GM10266 (cell line): ENCODE results near the gene ZNF324.
"Not testable (repeated sequence)": the region's sequence is repeated elsewhere in the genome, so short reads cannot be mapped to it uniquely, and the experiment has no call there.

ENCODE experiments used
- DNase-seq: peaks from one replicate; pipeline ENCODE4 v3.0.0; 2012; ENCODE audit errors: extremely low spot score
- TF ChIP-seq, protein P1 (sequence below): IDR thresholded peaks from 2 replicates; pipeline ENCODE4 v1.5.1; 2012; ENCODE audit warnings: mild to moderate bottlenecking, low read depth; ENCODE audit not compliant: control insufficient read depth, insufficient read depth; ENCODE audit errors: missing control alignments

The ZNF324 gene

DNA sequence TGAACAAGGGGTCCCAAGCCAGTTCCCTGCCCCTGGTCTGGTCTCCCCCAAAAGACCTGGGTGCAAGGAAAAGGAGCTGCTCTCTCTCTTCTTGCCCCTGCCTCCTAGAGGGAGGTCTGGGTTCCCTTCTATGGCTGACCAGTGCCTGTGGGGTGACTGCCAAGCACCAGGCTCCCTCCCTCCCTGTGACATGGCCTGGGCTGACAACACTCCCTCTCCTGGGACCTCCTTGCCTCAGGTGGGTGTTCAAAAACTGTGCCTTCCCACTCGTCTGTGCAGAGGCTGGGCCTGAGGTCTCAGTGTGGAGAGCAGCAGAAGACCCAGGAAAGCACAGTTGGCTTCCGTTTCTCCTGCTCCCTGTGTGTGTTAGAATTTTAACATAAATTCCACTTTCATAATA, 14.0 kb downstream of the ZNF324 start:
- TF ChIP-seq, protein P1, sequence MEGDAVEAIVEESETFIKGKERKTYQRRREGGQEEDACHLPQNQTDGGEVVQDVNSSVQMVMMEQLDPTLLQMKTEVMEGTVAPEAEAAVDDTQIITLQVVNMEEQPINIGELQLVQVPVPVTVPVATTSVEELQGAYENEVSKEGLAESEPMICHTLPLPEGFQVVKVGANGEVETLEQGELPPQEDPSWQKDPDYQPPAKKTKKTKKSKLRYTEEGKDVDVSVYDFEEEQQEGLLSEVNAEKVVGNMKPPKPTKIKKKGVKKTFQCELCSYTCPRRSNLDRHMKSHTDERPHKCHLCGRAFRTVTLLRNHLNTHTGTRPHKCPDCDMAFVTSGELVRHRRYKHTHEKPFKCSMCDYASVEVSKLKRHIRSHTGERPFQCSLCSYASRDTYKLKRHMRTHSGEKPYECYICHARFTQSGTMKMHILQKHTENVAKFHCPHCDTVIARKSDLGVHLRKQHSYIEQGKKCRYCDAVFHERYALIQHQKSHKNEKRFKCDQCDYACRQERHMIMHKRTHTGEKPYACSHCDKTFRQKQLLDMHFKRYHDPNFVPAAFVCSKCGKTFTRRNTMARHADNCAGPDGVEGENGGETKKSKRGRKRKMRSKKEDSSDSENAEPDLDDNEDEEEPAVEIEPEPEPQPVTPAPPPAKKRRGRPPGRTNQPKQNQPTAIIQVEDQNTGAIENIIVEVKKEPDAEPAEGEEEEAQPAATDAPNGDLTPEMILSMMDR, result no peak
- DNase-seq, result no peak

DNA sequence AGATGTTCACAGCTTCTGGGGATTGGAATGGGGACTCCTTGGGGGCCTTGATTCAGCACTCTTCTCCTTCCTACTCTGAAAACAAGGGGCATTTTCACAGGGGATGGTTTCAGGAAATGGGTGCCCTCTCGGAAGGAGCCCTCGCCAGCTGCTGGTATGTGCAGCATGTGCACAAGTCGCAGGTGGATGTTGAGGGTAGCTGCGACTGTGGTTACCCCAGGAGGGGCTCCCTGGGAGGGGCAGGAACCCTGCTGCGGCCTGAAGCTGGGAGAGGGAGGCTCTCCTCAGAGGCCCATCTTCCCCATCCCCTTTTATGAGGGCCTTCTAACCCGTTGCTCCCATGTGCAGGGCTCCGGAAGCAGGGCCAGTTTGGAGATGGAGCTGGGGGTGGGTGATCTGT, 15.5 kb downstream of the ZNF324 start:
- no peak for DNase-seq
- TF ChIP-seq, protein P1, result no peak

DNA sequence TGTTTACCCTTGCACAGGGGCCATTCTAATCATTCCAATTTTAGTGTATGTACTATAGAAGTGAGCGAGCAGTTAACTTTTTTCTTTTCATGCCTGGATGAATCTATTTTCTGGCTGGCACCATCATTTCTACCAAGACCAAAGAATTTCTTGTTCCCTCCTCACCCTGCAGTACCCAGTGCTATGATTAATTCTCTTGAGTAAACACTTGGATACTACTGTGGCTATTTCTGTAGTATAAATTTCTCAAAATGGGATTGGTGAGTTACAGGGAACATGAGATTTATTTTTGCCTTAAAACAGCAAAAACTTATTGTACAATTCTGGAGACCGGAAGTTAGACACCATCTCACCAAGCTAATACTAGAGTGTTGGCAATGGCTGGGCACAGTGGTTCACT, 16.9 kb downstream of the ZNF324 start:
- DNase-seq, result no peak
- TF ChIP-seq, protein P1, result no peak

DNA sequence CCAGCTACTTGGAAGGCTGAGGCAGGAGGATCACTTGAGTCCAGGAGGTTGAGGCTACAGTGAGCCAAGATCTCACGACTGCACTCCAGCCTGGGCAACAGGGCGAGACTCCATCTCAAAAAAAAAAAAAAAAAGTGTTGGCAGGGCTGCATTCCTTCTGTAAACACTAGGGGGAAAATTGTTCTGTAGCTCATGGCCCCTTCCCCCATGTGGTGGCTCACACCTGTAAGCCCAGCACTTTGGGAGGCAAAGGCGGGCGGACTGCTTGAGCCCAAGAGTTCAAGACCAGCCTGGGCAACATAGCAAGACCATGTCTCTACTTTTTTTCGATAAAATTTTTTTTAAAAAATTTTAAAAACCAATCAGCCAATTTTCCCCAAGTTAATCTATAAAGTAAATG, 17.5 kb downstream of the ZNF324 start:
- DNase-seq, result not testable (repeated sequence)

GRCh38 chr19:58491393-58491792, 24.5 kb downstream of the ZNF324 start:
- TF ChIP-seq, protein P1, result no peak
- no peak for DNase-seq

DNA sequence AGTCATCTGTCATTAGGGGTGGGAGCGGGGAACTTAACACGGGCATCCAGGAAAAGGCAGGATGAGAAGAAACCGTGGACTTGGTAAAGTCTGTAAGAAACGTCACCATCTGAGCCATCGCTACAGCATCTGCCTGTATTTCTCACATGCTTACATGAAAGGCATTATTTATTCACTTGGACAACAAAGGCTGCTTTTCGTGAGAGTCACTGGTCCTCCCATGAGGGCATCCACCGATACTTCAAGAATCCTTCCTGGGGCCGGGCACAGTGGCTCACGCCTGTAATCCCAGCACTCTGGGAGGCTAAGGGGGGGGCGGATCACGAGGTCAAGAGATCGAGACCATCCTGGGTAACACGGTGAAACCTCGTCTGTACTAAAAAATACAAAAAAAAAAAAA, 25.4 kb downstream of the ZNF324 start:
- TF ChIP-seq, protein P1, result no peak
- no peak for DNase-seq

- DNase-seq, result no peak
- TF ChIP-seq, protein P1, result no peak
Measured at GRCh38 chr19:58497634-58498170, 30.8 kb downstream of the ZNF324 start.
